HepG2 (cell line): ENCODE results near the gene RGS14. TPM values are rescaled to one million over a fixed set of nuclear protein-coding genes. Genes with fewer than 3 reads are reported as not detected.
A peak's percentile ranks its signal among the peaks of the same experiment; 100 is the strongest.

Experiments
- ADNP ChIP-seq: sonication (generic); formaldehyde crosslinking; IDR thresholded peaks from 2 replicates; pipeline ENCODE4 v1.4.0; 2020; ENCODE audit warnings: missing genetic modification reagents
- ARNT2 ChIP-seq: sonication (generic); formaldehyde crosslinking; IDR thresholded peaks from 2 replicates; pipeline ENCODE4 v1.8.0; 2022; ENCODE audit warnings: mild to moderate bottlenecking, low read depth, missing genetic modification reagents, moderate library complexity
- CC2D1A ChIP-seq: sonication (generic); formaldehyde crosslinking; IDR thresholded peaks from 2 replicates; pipeline ENCODE4 v1.8.1; 2023; ENCODE audit warnings: mild to moderate bottlenecking, missing genetic modification reagents
- CENPT ChIP-seq: sonication (generic); formaldehyde crosslinking; IDR thresholded peaks from 2 replicates; pipeline ENCODE4 v1.8.0; 2022; ENCODE audit warnings: low read depth, mild to moderate bottlenecking, moderate library complexity, missing genetic modification reagents
- FOXK1 ChIP-seq: sonication (generic); formaldehyde crosslinking; IDR thresholded peaks from 2 replicates; pipeline ENCODE4 v1.4.0; 2020; ENCODE audit warnings: low read depth, missing genetic modification reagents, borderline replicate concordance
- FOXM1 ChIP-seq: sonication (generic); formaldehyde crosslinking; IDR thresholded peaks from 2 replicates; pipeline ENCODE4 v1.5.0; 2020; ENCODE audit warnings: missing genetic modification reagents
- GATAD2A ChIP-seq: IDR thresholded peaks from 2 replicates; pipeline ENCODE4 v1.6.1; 2016
- GFI1 ChIP-seq: sonication (generic); formaldehyde crosslinking; IDR thresholded peaks from 2 replicates; pipeline ENCODE4 v1.5.0; 2020; ENCODE audit warnings: missing genetic modification reagents, mild to moderate bottlenecking, borderline replicate concordance
- IRX3 ChIP-seq: sonication (generic); formaldehyde crosslinking; IDR thresholded peaks from 2 replicates; pipeline ENCODE4 v1.8.1; 2023; ENCODE audit warnings: mild to moderate bottlenecking, low read depth, missing genetic modification reagents, borderline replicate concordance
- KLF12 ChIP-seq: sonication (generic); formaldehyde crosslinking; IDR thresholded peaks from 2 replicates; pipeline ENCODE4 v1.4.0; 2020; ENCODE audit warnings: missing genetic modification reagents, borderline replicate concordance
- MED1 ChIP-seq: sonication (generic); formaldehyde crosslinking; IDR thresholded peaks from 2 replicates; pipeline ENCODE4 v1.4.0; 2020; ENCODE audit warnings: missing genetic modification reagents
- MTA3 ChIP-seq: sonication (generic); formaldehyde crosslinking; IDR thresholded peaks from 2 replicates; pipeline ENCODE4 v1.4.0; 2020; ENCODE audit warnings: missing genetic modification reagents
- RCOR2 ChIP-seq: IDR thresholded peaks from 2 replicates; pipeline ENCODE4 v1.6.1; 2016; ENCODE audit warnings: missing biosample characterization, missing genetic modification reagents
- RNF2 ChIP-seq: fragments of 450-650 bp; conservative IDR thresholded peaks from 2 replicates; pipeline ENCODE4 v1.6.1; 2016; ENCODE audit warnings: low read depth
- RXRA ChIP-seq: sonication (generic); formaldehyde crosslinking; IDR thresholded peaks from 2 replicates; pipeline ENCODE4 v1.5.1; 2020; ENCODE audit warnings: missing genetic modification reagents
- SRF ChIP-seq: IDR thresholded peaks from 2 replicates; pipeline ENCODE4 v1.6.1; 2011; ENCODE audit warnings: mild to moderate bottlenecking, low read depth, low read length, moderate library complexity
- TRIM24 ChIP-seq: sonication (generic); formaldehyde crosslinking; IDR thresholded peaks from 2 replicates; pipeline ENCODE4 v1.8.0; 2022; ENCODE audit warnings: mild to moderate bottlenecking, missing genetic modification reagents
- ZNF430 ChIP-seq: sonication (generic); formaldehyde crosslinking; IDR thresholded peaks from 2 replicates; pipeline ENCODE4 v1.9.0; 2021; ENCODE audit warnings: mild to moderate bottlenecking, missing genetic modification reagents
- ZNF496 ChIP-seq: sonication (generic); formaldehyde crosslinking; IDR thresholded peaks from 2 replicates; pipeline ENCODE4 v1.8.1; 2023; ENCODE audit warnings: mild to moderate bottlenecking, moderate library complexity, missing genetic modification reagents; ENCODE audit not compliant: insufficient replicate concordance
- ZNF563 ChIP-seq: sonication (generic); formaldehyde crosslinking; IDR thresholded peaks from 2 replicates; pipeline ENCODE4 v1.8.0; 2022; ENCODE audit warnings: mild to moderate bottlenecking, moderate library complexity, missing genetic modification reagents
- ZNF598 ChIP-seq: sonication (generic); formaldehyde crosslinking; IDR thresholded peaks from 2 replicates; pipeline ENCODE4 v1.5.1; 2020; ENCODE audit warnings: mild to moderate bottlenecking, missing genetic modification reagents, borderline replicate concordance
- ZNF777 ChIP-seq: sonication (generic); formaldehyde crosslinking; IDR thresholded peaks from 2 replicates; pipeline ENCODE4 v1.4.0; 2020; ENCODE audit warnings: missing genetic modification reagents
- ZNF780A ChIP-seq: sonication (generic); formaldehyde crosslinking; IDR thresholded peaks from 2 replicates; pipeline ENCODE4 v1.8.0; 2022; ENCODE audit warnings: mild to moderate bottlenecking, missing genetic modification reagents, moderate library complexity
- ZSCAN12 ChIP-seq: sonication (generic); formaldehyde crosslinking; IDR thresholded peaks from 2 replicates; pipeline ENCODE4 v1.9.0; 2021; ENCODE audit warnings: mild to moderate bottlenecking, missing genetic modification reagents
- polyA plus RNA-seq, 8 experiments: library from polyadenylated mRNA; depleted of rRNA in 3 of 8; stranded (reverse) in 7 of 8; unstranded in 1 of 8; fragments of >200 nt; fragmentation: Illumina TruSeq in 4 of 8; extraction: Trizol in 4 of 8; gene quantifications; 2 replicates each; pipeline versions ENCODE4 v1.2.1 to v1.2.3, GENCODE V29; 2011 to 2016; ENCODE audit warnings: low read depth in 4 of 8, missing spikeins in 1 of 8, mixed read lengths in 1 of 8; ENCODE audit not compliant: insufficient read depth in 1 of 8
- total RNA-seq, 5 experiments: library from RNA; depleted of rRNA; stranded (reverse); fragments of >200 nt; fragmentation: Illumina TruSeq; extraction: Trizol; gene quantifications; 2 replicates each; pipeline ENCODE4 v1.2.3, GENCODE V29; 2016; ENCODE audit warnings: low read depth in 1 of 5
- TF ChIP-seq, protein P1 (sequence below): sonication (generic); formaldehyde crosslinking; IDR thresholded peaks from 2 replicates; pipeline ENCODE4 v1.4.0; 2020; ENCODE audit warnings: missing genetic modification reagents
- TF ChIP-seq, protein P2 (sequence below): sonication (generic); formaldehyde crosslinking; IDR thresholded peaks from 2 replicates; pipeline ENCODE4 v1.4.0; 2020; ENCODE audit warnings: missing genetic modification reagents
- TF ChIP-seq, protein P3 (sequence below): sonication (generic); formaldehyde crosslinking; IDR thresholded peaks from 2 replicates; pipeline ENCODE4 v1.5.1; 2020; ENCODE audit warnings: missing genetic modification reagents, mild to moderate bottlenecking, borderline replicate concordance

RGS14 gene
- total and polyA plus RNA-seq, 2 of the 13 experiments (the other 11 are each of a cell fraction or from before 2014, with no cell fraction given) = 11.1 to 17.2 TPM

DNA sequence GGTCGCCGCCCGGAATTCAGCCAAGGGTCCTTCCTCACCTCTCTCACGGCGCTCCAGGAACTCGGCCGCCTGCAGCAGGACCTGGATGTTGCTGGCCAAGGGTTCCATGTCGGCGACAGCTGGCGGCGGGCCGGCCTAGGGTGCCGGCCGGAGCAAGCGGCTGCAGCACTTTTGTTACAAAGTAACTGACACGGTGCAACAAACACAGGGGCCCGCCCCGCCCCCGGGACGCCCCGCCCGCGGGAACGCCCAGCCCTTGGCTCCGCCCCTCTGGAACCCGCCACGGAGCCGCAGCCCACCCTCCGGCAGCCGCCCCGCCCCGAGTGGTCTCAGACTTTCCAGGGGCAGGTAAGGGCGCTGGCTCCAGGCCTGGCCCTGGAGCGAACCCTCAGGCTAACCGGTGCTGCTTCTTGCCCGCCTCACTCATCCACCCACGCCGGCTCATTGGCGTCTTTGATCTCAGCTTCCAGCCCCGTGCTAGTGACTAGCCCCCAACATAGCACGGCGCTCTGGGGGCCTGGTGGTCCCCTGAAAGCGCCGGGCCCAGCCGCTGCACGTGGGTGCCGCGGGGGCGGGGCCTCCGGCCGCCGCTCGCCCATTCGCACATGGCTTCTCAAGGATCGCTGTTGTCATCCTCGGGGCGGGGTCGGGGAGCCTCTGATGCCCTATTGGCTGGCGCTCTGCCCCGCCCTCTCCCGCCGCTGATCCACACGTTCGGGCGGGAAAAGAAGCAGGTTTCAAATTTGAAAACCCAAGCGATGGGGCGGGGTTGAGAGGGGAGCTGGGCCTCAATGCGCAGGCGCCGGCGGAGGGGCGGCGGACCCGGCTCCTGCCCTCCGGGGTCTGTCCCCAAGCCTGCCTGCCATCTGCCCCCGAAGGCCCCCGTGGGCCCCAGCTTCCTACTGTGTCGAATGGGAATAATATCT is 45.7 kb upstream of the RGS14 start, which contains the start of gene MXD3 (continued):
- TF ChIP-seq CC2D1A (CRISPR knock-in tag) = 0 out of 2 replicates have a peak, but pooled peaks have one; percentile 5
- TF ChIP-seq, protein P1, sequence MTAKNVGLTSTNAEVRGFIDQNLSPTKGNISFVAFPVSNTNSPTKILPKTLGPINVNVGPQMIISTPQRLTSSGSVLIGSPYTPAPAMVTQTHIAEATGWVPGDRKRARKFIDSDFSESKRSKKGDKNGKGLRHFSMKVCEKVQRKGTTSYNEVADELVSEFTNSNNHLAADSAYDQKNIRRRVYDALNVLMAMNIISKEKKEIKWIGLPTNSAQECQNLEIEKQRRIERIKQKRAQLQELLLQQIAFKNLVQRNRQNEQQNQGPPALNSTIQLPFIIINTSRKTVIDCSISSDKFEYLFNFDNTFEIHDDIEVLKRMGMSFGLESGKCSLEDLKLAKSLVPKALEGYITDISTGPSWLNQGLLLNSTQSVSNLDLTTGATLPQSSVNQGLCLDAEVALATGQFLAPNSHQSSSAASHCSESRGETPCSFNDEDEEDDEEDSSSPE (CRISPR knock-in tag) = peak; percentile 99
- TF ChIP-seq GATAD2A (CRISPR knock-in tag) = no peak
- TF ChIP-seq SRF = no peak
- no peak for TF ChIP-seq MTA3
- TF ChIP-seq ZSCAN12 = no peak
- no peak for TF ChIP-seq MED1 (CRISPR knock-in tag)
- TF ChIP-seq CENPT (CRISPR knock-in tag) = no peak
- TF ChIP-seq, protein P2, sequence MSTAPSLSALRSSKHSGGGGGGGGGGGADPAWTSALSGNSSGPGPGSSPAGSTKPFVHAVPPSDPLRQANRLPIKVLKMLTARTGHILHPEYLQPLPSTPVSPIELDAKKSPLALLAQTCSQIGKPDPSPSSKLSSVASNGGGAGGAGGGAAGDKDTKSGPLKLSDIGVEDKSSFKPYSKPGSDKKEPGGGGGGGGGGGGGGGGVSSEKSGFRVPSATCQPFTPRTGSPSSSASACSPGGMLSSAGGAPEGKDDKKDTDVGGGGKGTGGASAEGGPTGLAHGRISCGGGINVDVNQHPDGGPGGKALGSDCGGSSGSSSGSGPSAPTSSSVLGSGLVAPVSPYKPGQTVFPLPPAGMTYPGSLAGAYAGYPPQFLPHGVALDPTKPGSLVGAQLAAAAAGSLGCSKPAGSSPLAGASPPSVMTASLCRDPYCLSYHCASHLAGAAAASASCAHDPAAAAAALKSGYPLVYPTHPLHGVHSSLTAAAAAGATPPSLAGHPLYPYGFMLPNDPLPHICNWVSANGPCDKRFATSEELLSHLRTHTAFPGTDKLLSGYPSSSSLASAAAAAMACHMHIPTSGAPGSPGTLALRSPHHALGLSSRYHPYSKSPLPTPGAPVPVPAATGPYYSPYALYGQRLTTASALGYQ (CRISPR knock-in tag) = 0 out of 2 replicates have a peak, but pooled peaks have one; percentile 80
- no peak for TF ChIP-seq ZNF598
- TF ChIP-seq ZNF777 (CRISPR knock-in tag) = 0 out of 2 replicates have a peak, but pooled peaks have one; percentile 43
- TF ChIP-seq ZNF780A (CRISPR knock-in tag) = no peak
- TF ChIP-seq, protein P3, sequence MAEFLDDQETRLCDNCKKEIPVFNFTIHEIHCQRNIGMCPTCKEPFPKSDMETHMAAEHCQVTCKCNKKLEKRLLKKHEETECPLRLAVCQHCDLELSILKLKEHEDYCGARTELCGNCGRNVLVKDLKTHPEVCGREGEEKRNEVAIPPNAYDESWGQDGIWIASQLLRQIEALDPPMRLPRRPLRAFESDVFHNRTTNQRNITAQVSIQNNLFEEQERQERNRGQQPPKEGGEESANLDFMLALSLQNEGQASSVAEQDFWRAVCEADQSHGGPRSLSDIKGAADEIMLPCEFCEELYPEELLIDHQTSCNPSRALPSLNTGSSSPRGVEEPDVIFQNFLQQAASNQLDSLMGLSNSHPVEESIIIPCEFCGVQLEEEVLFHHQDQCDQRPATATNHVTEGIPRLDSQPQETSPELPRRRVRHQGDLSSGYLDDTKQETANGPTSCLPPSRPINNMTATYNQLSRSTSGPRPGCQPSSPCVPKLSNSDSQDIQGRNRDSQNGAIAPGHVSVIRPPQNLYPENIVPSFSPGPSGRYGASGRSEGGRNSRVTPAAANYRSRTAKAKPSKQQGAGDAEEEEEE = no peak
- TF ChIP-seq RXRA (CRISPR knock-in tag) = no peak; the same call in 1 of the 2 replicates
- no peak for TF ChIP-seq GFI1 (CRISPR knock-in tag)
- TF ChIP-seq FOXM1 (CRISPR knock-in tag) = peak; percentile 88; the same call in 1 of the 2 replicates
- TF ChIP-seq ADNP = no peak
- peak; percentile 84; the same call in 1 of the 2 replicates for TF ChIP-seq KLF12
- no peak for TF ChIP-seq ZNF430 (CRISPR knock-in tag)
- no peak for TF ChIP-seq ZNF563 (CRISPR knock-in tag)
- peak; percentile 95 for TF ChIP-seq FOXK1 (CRISPR knock-in tag)
- TF ChIP-seq ARNT2 (CRISPR knock-in tag) = peak; percentile 86; the same call in 1 of the 2 replicates
- TF ChIP-seq RNF2 = peak; percentile 67; the same call in 1 of the 2 replicates
- no peak for TF ChIP-seq RCOR2 (CRISPR knock-in tag)
- no peak for TF ChIP-seq IRX3
- TF ChIP-seq TRIM24 (CRISPR knock-in tag) = no peak
- no peak for TF ChIP-seq ZNF496
